ENCODE measurements around the gene KIR2DL3. TPM values are rescaled to one million over a fixed set of nuclear protein-coding genes. Genes with fewer than 3 reads are reported as not detected.
"Not testable (repeated sequence)": the region's sequence is repeated elsewhere in the genome, so short reads cannot be mapped to it uniquely, and the experiment has no call there.

The KIR2DL3 gene
- total and polyA plus RNA-seq, 2 of the 4 experiments (the other 2 are of a cell fraction): not detected

DNA sequence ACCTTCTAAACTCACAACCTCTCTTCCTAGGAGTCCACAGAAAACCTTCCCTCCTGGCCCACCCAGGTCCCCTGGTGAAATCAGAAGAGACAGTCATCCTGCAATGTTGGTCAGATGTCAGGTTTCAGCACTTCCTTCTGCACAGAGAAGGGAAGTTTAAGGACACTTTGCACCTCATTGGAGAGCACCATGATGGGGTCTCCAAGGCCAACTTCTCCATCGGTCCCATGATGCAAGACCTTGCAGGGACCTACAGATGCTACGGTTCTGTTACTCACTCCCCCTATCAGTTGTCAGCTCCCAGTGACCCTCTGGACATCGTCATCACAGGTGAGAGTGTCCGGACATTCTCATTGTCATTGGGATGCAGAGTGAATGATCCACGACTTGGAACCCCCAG, 3.6 kb downstream of the KIR2DL3 start:
- H3K9ac ChIP-seq (ENCODE audit: low read depth, low read length); DNase-seq; H4K8ac ChIP-seq (ENCODE audit: low read depth in 2 of 2, low read length in 2 of 2); H2BK20ac ChIP-seq (ENCODE audit: low read depth, low read length); H3K23ac ChIP-seq (ENCODE audit: low read depth, low read length); H3K79me1 ChIP-seq (ENCODE audit: low read depth in 1 of 2, low read length in 2 of 2); POLR2A ChIA-PET (ENCODE audit: unreplicated experiment); H4K91ac ChIP-seq (ENCODE audit: insufficient read depth, low read depth, low read length); H3K4ac ChIP-seq (ENCODE audit: low read depth, low read length); H2BK5ac ChIP-seq (ENCODE audit: low read depth, low read length, poor library complexity, severe bottlenecking); H3K9me1 ChIP-seq (ENCODE audit: insufficient read depth, low read length); H3K4me3 ChIP-seq (ENCODE audit: insufficient read depth, low read depth, low read length); dilution Hi-C loops (cut with HindIII; ENCODE audit: low sequenced_read_pairs, unreplicated experiment); H2BK15ac ChIP-seq (ENCODE audit: low read depth, low read length); CTCF ChIA-PET; H3K14ac ChIP-seq (replicated peaks; ENCODE audit: low read depth, low read length); intact Hi-C loops (cut with micrococcal nuclease); H2AK9ac ChIP-seq (replicated peaks; ENCODE audit: low read depth, low read length, poor library complexity); BruUV-seq (replicated peaks); H3K18ac ChIP-seq (ENCODE audit: low read depth, low read length); H3K27me3 ChIP-seq (ENCODE audit: control insufficient read depth, insufficient read depth, low read length); H4K5ac ChIP-seq (ENCODE audit: low read depth, low read length); H3K4me1 ChIP-seq (ENCODE audit: control insufficient read depth, insufficient read depth, low read length); H3K36me3 ChIP-seq (ENCODE audit: control insufficient read depth, insufficient read depth, low read length); H2BK120ac ChIP-seq (ENCODE audit: low read depth, low read length); H3K56ac ChIP-seq (ENCODE audit: extremely low read depth, insufficient read depth, low read length); H4K20me1 ChIP-seq (ENCODE audit: insufficient read depth, low read length); H3K27ac ChIP-seq (ENCODE audit: insufficient read depth, low read length); H2AFZ ChIP-seq (replicated peaks; ENCODE audit: low read length, poor library complexity); H2AK5ac ChIP-seq (ENCODE audit: low read depth, low read length); ATAC-seq (ENCODE audit: low read depth); in situ Hi-C loops (cut with MboI; ENCODE audit: low sequenced_read_pairs); H3K4me2 ChIP-seq (ENCODE audit: low read depth, low read length): not testable (repeated sequence)
- WGBS, 2 experiments (ENCODE audit: extremely low coverage in 2 of 2, insufficient read length in 1 of 2): 34% methylated on average over 5 of the region's 5 CpGs; no CpG with 5 or more reads in 1 of the 2 experiments
- H3K9me3 ChIP-seq (ENCODE audit: control insufficient read depth, insufficient read depth, low read length): peaks cover 25% of the 10 kb centered on the region

DNA sequence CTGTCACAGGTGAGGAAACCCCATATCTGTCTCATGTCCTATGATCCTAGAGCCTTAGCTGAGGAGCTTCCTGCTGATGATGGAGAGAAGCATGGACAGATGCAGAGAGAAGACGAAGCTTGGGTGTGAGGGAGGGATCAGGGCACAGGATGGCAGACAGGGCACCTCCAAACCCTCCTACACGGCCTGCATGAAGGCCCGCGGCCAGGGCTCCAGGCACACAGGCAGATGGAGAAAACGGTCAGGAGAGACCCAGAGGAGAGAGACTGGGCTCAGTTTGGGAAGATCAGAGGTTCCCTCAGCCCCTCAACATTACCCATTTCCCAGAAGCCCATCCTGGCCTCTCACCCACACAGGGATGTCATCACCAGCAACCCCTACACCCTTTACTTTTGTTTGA, 5.8 kb downstream of the KIR2DL3 start:
- H3K79me1 ChIP-seq (ENCODE audit: low read depth in 1 of 2, low read length in 2 of 2); H3K4me2 ChIP-seq (ENCODE audit: low read depth, low read length); H2BK5ac ChIP-seq (ENCODE audit: low read depth, low read length, poor library complexity, severe bottlenecking); H4K20me1 ChIP-seq (ENCODE audit: insufficient read depth, low read length); H4K91ac ChIP-seq (ENCODE audit: insufficient read depth, low read depth, low read length); H2AK5ac ChIP-seq (ENCODE audit: low read depth, low read length); H3K9ac ChIP-seq (ENCODE audit: low read depth, low read length); H4K5ac ChIP-seq (ENCODE audit: low read depth, low read length); in situ Hi-C loops (cut with MboI; ENCODE audit: low sequenced_read_pairs); H3K27ac ChIP-seq (ENCODE audit: insufficient read depth, low read length); H3K56ac ChIP-seq (ENCODE audit: extremely low read depth, insufficient read depth, low read length); dilution Hi-C loops (cut with HindIII; ENCODE audit: low sequenced_read_pairs, unreplicated experiment); H3K4me3 ChIP-seq (ENCODE audit: insufficient read depth, low read depth, low read length); CTCF ChIA-PET; H3K27me3 ChIP-seq (ENCODE audit: control insufficient read depth, insufficient read depth, low read length); H2BK15ac ChIP-seq (ENCODE audit: low read depth, low read length); DNase-seq; H3K23ac ChIP-seq (ENCODE audit: low read depth, low read length); H3K4ac ChIP-seq (ENCODE audit: low read depth, low read length); H3K4me1 ChIP-seq (ENCODE audit: control insufficient read depth, insufficient read depth, low read length); H4K8ac ChIP-seq (ENCODE audit: low read depth in 2 of 2, low read length in 2 of 2); H2AFZ ChIP-seq (replicated peaks; ENCODE audit: low read length, poor library complexity); H2AK9ac ChIP-seq (replicated peaks; ENCODE audit: low read depth, low read length, poor library complexity); POLR2A ChIA-PET (ENCODE audit: unreplicated experiment); H3K9me1 ChIP-seq (ENCODE audit: insufficient read depth, low read length); H2BK120ac ChIP-seq (ENCODE audit: low read depth, low read length); BruUV-seq (replicated peaks); intact Hi-C loops (cut with micrococcal nuclease); H2BK20ac ChIP-seq (ENCODE audit: low read depth, low read length); H3K18ac ChIP-seq (ENCODE audit: low read depth, low read length); H3K14ac ChIP-seq (replicated peaks; ENCODE audit: low read depth, low read length); H3K36me3 ChIP-seq (ENCODE audit: control insufficient read depth, insufficient read depth, low read length); ATAC-seq (ENCODE audit: low read depth): not testable (repeated sequence)
- peaks cover 18% of the 10 kb centered on the region for H3K9me3 ChIP-seq (ENCODE audit: control insufficient read depth, insufficient read depth, low read length)
- WGBS, 2 experiments (ENCODE audit: extremely low coverage in 2 of 2, insufficient read length in 1 of 2): no CpG with 5 or more reads among the region's 5 CpGs
